Fibroblast of peridontal ligament (primary cell): Measurements from ENCODE around the gene FEZF2.

Experiments used
- DNase-seq: peaks from one replicate; pipeline ENCODE4 v3.0.0-alpha.2; 2010; ENCODE audit errors: extremely low read depth

Gene FEZF2

GRCh38 chr3:62332017-62332416 lies 41.3 kb downstream of the FEZF2 start:
- no peak for DNase-seq

GRCh38 chr3:62329971-62330370 lies 43.4 kb downstream of the FEZF2 start:
- DNase-seq, result no peak

GRCh38 chr3:62325896-62326295 lies 47.5 kb downstream of the FEZF2 start:
- DNase-seq, result no peak

- no peak for DNase-seq
These were observed 50.1 kb downstream of the FEZF2 start for GRCh38 chr3:62323241-62323640.
